A549 (cell line): ENCODE data around the gene TNFSF4. TPM values are rescaled to one million over a fixed set of nuclear protein-coding genes. Genes with fewer than 3 reads are reported as not detected.
A peak's percentile ranks its signal among the peaks of the same experiment; 100 is the strongest.
"Not testable (repeated sequence)": the region's sequence is repeated elsewhere in the genome, so short reads cannot be mapped to it uniquely, and the experiment has no call there.

Source experiments
- ATAC-seq, 2 experiments: fragments of 200-7000 bp in 1 of 2; fragments of >200 bp in 1 of 2; cut with Nextera tagmentation in 1 of 2; cut with Tn5 transposase in 1 of 2; 3 replicates each; pipeline versions ENCODE4 v1.8.0 to v1.9.1; 2018 to 2020; ENCODE audit warnings: mild to moderate bottlenecking in 1 of 2, moderate library complexity in 1 of 2
- CTCF ChIA-PET: fragments of 300-600 bp; sonication (Branson Sonifier 250); formaldehyde crosslinking; extraction: SDS; loops from one replicate; lab custom pipeline; 2021; ENCODE audit warnings: antibody characterized with exemption, inconsistent platforms; lab: Yijun Ruan, JAX
- POLR2A ChIA-PET: fragments of 350-600 bp; formaldehyde crosslinking; extraction: SDS; loops from one replicate; lab custom pipeline; 2021; ENCODE audit warnings: antibody characterized with exemption, inconsistent platforms; lab: Yijun Ruan, JAX
- DNase-seq, 2 experiments: peaks; one replicate each; pipeline versions ENCODE4 v3.0.0 to v3.0.0-alpha.2; 2011 to 2016; ENCODE audit warnings: low read depth in 1 of 2, low spot score in 1 of 2
- FAIRE-seq: peaks from 2 replicates; lab custom pipeline; 2011; peaks lifted over from hg19 to GRCh38; lab: Jason Lieb, UNC
- H3K27ac ChIP-seq, 2 experiments: fragments of >200 bp; sonication (Bioruptor Twin); formaldehyde crosslinking; 3 replicates each; pipeline ENCODE4 v1.5.1; 2016 to 2017
- H3K4me1 ChIP-seq: fragments of >200 bp; sonication (Bioruptor Twin); formaldehyde crosslinking; 3 replicates; pipeline ENCODE4 v1.6.1; 2016
- H3K4me2 ChIP-seq: fragments of >200 bp; sonication (Bioruptor Twin); formaldehyde crosslinking; 3 replicates; pipeline ENCODE4 v1.6.1; 2016
- H3K4me3 ChIP-seq: fragments of >200 bp; sonication (Bioruptor Twin); formaldehyde crosslinking; 3 replicates; pipeline ENCODE4 v1.5.1; 2016
- H3K9me3 ChIP-seq: fragments of >200 bp; sonication (Bioruptor Twin); formaldehyde crosslinking; 3 replicates; pipeline ENCODE4 v1.6.1; 2016
- BCL3 ChIP-seq: fragments of >200 bp; sonication (Bioruptor Twin); formaldehyde crosslinking; IDR thresholded peaks from 3 replicates; pipeline ENCODE4 v1.6.1; 2016
- CBX2 ChIP-seq: fragments of 200-600 bp; sonication (generic); IDR thresholded peaks from 2 replicates; pipeline ENCODE4 v1.6.1; 2016; ENCODE audit warnings: low read depth, mild to moderate bottlenecking, borderline replicate concordance
- CHD2 ChIP-seq: fragments of 150-350 bp; IDR thresholded peaks from 2 replicates; pipeline ENCODE4 v1.6.1; 2014; ENCODE audit warnings: low read length; ENCODE audit not compliant: partially characterized antibody
- CHD4 ChIP-seq: fragments of 200-600 bp; sonication (generic); IDR thresholded peaks from 2 replicates; pipeline ENCODE4 v1.6.1; 2016; ENCODE audit warnings: antibody characterized with exemption, mild to moderate bottlenecking, borderline replicate concordance
- GATA3 ChIP-seq: IDR thresholded peaks from 2 replicates; pipeline ENCODE4 v1.6.1; 2012; ENCODE audit warnings: borderline replicate concordance
- HDAC2 ChIP-seq: fragments of 200-600 bp; sonication (generic); IDR thresholded peaks from 2 replicates; pipeline ENCODE4 v1.6.1; 2016
- HMGXB4 ChIP-seq: fragments of 250-450 bp; sonication (Bioruptor Pico); IDR thresholded peaks from 2 replicates; pipeline ENCODE4 v1.5.0; 2021; ENCODE audit warnings: mild to moderate bottlenecking, moderate library complexity, borderline replicate concordance
- HOXB5 ChIP-seq: fragments of 250-450 bp; sonication (Bioruptor Pico); IDR thresholded peaks from 2 replicates; pipeline ENCODE4 v1.5.0; 2020; ENCODE audit warnings: mild to moderate bottlenecking, moderate library complexity
- KDM1A ChIP-seq: fragments of 200-600 bp; sonication (generic); IDR thresholded peaks from 2 replicates; pipeline ENCODE4 v1.6.1; 2016; ENCODE audit warnings: low read depth, mild to moderate bottlenecking
- KDM5A ChIP-seq: fragments of 200-600 bp; sonication (generic); IDR thresholded peaks from 2 replicates; pipeline ENCODE4 v1.6.1; 2016; ENCODE audit warnings: antibody characterized with exemption, mild to moderate bottlenecking
- MAFK ChIP-seq: fragments of 450-650 bp; IDR thresholded peaks from 2 replicates; pipeline ENCODE4 v1.6.1; 2014; ENCODE audit not compliant: partially characterized antibody
- NPAS2 ChIP-seq: fragments of 250-450 bp; sonication (Bioruptor Pico); IDR thresholded peaks from 2 replicates; pipeline ENCODE4 v1.8.0; 2022; ENCODE audit warnings: mild to moderate bottlenecking, moderate library complexity, borderline replicate concordance
- PHF8 ChIP-seq: fragments of 200-600 bp; sonication (generic); IDR thresholded peaks from 2 replicates; pipeline ENCODE4 v1.6.1; 2016; ENCODE audit warnings: low read depth, mild to moderate bottlenecking, antibody characterized with exemption, moderate library complexity, borderline replicate concordance
- POLR2A ChIP-seq: IDR thresholded peaks from 2 replicates; pipeline ENCODE4 v1.6.1; 2012; ENCODE audit warnings: mild to moderate bottlenecking, low read length
- RFX5 ChIP-seq: fragments of 450-650 bp; IDR thresholded peaks from 2 replicates; pipeline ENCODE4 v1.7.1; 2014; ENCODE audit warnings: antibody characterized with exemption, mild to moderate bottlenecking, moderate library complexity
- ZNF302 ChIP-seq: fragments of 250-450 bp; sonication (Bioruptor Pico); IDR thresholded peaks from 2 replicates; pipeline ENCODE4 v1.9.0; 2021; ENCODE audit warnings: inconsistent platforms, mild to moderate bottlenecking, moderate library complexity
- ZSCAN20 ChIP-seq: fragments of 250-450 bp; sonication (Bioruptor Pico); IDR thresholded peaks from 2 replicates; pipeline ENCODE4 v1.8.0; 2022; ENCODE audit warnings: mild to moderate bottlenecking, moderate library complexity
- WGBS: methylation state at CpG from one replicate; pipeline ENCODE4 v1.1.6; 2017; ENCODE audit errors: missing lambda C conversion rate; 5-methylcytosine and 5-hydroxymethylcytosine counted together
- polyA plus RNA-seq, 4 experiments: library from polyadenylated mRNA; depleted of rRNA in 3 of 4; stranded (reverse); fragments of >200 nt; fragmentation: RNase III in 1 of 4; extraction: RNeasy Plus Mini Kit Qiagen cat#74134 plus additional on column Dnase treatment in 1 of 4; gene quantifications; 2 replicates in 3 of 4; 3 replicates in 1 of 4; pipeline ENCODE4 v1.2.3, GENCODE V29; 2011 to 2017
- TF ChIP-seq, protein P1 (sequence below): fragments of >200 bp; sonication (Bioruptor Twin); formaldehyde crosslinking; IDR thresholded peaks from 3 replicates; pipeline ENCODE4 v1.5.1; 2016
- TF ChIP-seq, protein P2 (sequence below): fragments of 450-650 bp; IDR thresholded peaks from 2 replicates; pipeline ENCODE4 v1.6.1; 2014; ENCODE audit warnings: antibody characterized with exemption

TNFSF4 gene
- polyA plus RNA-seq, 2 of the 4 experiments (the other 2 are of a cell fraction), result 0.06 to 0.27 TPM

DNA sequence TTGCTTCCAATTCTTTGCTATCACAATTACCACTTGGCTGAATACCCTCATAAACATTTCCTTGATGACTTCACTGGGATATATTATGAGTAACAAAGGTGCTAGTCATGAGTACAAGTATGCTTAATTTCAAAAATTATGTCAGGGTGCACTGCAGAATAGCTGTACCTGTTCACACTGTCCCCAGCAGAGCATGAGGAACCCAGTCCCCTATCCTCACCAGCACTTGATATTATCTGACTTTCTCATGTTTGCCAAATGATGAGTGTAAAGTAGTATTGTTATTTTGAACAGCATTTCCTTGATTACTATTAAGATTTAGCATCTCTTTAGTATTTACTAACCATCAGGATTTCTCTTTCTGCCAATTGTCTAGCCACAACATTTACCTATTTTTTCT lies 33.5 kb upstream of the TNFSF4 start:
- POLR2A ChIA-PET, result no interaction called here
- no peak overlapping the region for H3K4me2 ChIP-seq
- DNase-seq (no peak), FAIRE-seq (no peak)
- TF ChIP-seq PHF8 (no peak), KDM1A (no peak), POLR2A (no peak), HMGXB4 (no peak), BCL3 (no peak), KDM5A (no peak), HOXB5 (no peak), HDAC2 (no peak), CBX2 (no peak), GATA3 (no peak), ZSCAN20 (CRISPR knock-in tag) (no peak), ZNF302 (CRISPR knock-in tag) (no peak), CHD4 (no peak), CHD2 (no peak)
- TF ChIP-seq, protein P1, sequence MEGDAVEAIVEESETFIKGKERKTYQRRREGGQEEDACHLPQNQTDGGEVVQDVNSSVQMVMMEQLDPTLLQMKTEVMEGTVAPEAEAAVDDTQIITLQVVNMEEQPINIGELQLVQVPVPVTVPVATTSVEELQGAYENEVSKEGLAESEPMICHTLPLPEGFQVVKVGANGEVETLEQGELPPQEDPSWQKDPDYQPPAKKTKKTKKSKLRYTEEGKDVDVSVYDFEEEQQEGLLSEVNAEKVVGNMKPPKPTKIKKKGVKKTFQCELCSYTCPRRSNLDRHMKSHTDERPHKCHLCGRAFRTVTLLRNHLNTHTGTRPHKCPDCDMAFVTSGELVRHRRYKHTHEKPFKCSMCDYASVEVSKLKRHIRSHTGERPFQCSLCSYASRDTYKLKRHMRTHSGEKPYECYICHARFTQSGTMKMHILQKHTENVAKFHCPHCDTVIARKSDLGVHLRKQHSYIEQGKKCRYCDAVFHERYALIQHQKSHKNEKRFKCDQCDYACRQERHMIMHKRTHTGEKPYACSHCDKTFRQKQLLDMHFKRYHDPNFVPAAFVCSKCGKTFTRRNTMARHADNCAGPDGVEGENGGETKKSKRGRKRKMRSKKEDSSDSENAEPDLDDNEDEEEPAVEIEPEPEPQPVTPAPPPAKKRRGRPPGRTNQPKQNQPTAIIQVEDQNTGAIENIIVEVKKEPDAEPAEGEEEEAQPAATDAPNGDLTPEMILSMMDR, result no peak
- TF ChIP-seq, protein P2, sequence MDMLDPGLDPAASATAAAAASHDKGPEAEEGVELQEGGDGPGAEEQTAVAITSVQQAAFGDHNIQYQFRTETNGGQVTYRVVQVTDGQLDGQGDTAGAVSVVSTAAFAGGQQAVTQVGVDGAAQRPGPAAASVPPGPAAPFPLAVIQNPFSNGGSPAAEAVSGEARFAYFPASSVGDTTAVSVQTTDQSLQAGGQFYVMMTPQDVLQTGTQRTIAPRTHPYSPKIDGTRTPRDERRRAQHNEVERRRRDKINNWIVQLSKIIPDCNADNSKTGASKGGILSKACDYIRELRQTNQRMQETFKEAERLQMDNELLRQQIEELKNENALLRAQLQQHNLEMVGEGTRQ, result no peak
- TF ChIP-seq, all 56 proteins: peak for 0
- Histone ChIP-seq H3K9me3 (peaks cover 19% of the 10 kb centered on the region), H3K27ac (no peak overlapping the region), H3K4me3 (no peak overlapping the region), H3K4me1 (no peaks in the 10 kb centered on the region)
- no peak for ATAC-seq
- CTCF ChIA-PET, result no interaction called here

DNA sequence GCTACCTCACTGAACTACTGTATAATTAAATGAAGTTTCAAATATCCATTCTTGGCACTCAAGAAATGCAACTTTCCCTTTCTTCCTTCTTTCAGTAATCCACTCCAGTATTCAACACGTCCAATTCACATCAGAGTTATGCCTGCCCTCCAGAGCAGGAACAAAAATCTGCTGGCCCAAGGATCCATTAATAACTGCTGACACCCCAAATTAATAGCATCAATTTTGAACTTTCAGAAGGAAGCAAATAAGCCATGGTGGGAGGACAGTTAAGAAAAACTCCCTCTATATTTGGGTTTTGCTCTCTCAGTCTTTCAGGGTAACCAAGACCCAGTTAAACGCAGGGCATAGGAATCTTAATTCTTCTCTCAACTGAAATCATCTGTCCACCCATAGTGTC lies 31.9 kb upstream of the TNFSF4 start:
- WGBS, result 32% methylated on average over 2 of the region's 2 CpGs
- Histone ChIP-seq H3K4me3 (no peak overlapping the region), H3K9me3 (peaks cover 19% of the 10 kb centered on the region), H3K4me1 (no peaks in the 10 kb centered on the region), H3K27ac (no peak overlapping the region), H3K4me2 (no peak overlapping the region)
- POLR2A ChIA-PET, result no interaction called here
- no peak for ATAC-seq
- DNase-seq, result no peak
- FAIRE-seq, result no peak
- CTCF ChIA-PET, result no interaction called here
- TF ChIP-seq MAFK (peak; percentile 59), HOXB5 (no peak)

DNA sequence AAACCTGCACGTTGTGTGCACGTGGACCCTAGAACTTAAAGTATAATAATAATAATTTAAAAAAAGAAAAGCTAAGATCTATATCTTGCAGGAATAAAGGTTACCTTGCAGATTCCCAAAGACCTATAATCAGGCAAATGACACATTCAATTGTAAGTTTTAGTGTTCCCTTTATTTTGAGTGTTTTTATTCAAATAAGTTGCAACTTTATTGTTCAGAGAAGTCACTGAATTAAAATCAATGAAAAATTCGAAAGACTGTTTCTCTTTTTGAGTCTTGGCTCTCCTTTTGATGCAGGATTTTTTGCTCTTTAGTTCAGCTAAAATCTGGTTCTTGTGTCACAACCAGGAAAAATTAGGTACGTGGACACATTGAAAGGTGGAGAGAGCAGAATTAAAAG lies 27.8 kb upstream of the TNFSF4 start:
- Histone ChIP-seq H3K4me3 (no peak overlapping the region), H3K4me2 (no peak overlapping the region), H3K27ac (no peak overlapping the region), H3K4me1 (no peaks in the 10 kb centered on the region), H3K9me3 (no peaks in the 10 kb centered on the region; the same call in 2 of the 3 replicates)
- ChIA-PET CTCF (interaction anchor here (1.3 kb wide), 2 partner anchors 18 to 492 kb away, joined by 3 to 4 read pairs; no protein-coding TSS in a partner anchor), POLR2A (no interaction called here)
- FAIRE-seq (no peak), ATAC-seq (no peak), DNase-seq (no peak)
- no peak for TF ChIP-seq NPAS2 (CRISPR knock-in tag)
- no peak for TF ChIP-seq RFX5
- 64% methylated on average over 4 of the region's 4 CpGs for WGBS

DNA sequence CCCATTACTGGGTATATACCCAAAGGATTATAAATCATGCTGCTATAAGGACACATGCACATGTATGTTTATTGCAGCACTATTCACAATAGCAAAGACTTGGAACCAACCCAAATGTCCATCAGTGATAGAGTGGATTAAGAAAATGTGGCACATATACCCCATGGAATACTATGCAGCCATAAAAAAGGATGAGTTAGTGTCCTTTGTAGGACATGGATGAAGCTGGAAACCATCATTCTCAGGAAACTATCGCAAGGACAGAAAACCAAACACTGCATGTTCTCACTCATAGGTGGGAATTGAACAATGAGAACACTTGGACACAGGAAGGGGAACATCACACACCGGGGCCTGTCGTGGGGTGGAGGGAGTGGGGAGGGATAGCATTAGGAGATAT lies 27.3 kb upstream of the TNFSF4 start:
- H3K4me1 ChIP-seq, H3K9me3 ChIP-seq, H3K4me3 ChIP-seq, POLR2A ChIA-PET, ATAC-seq, H3K27ac ChIP-seq, DNase-seq, FAIRE-seq, H3K4me2 ChIP-seq: not testable (repeated sequence)
- CTCF ChIA-PET, result interaction anchor here (1.3 kb wide), 1 partner anchor 17 kb away, joined by 3 read pairs; no protein-coding TSS in a partner anchor
- WGBS, result 58% methylated on average over 3 of the region's 3 CpGs

GRCh38 chr1:173229031-173229430 lies 21.9 kb upstream of the TNFSF4 start:
- H3K4me3 ChIP-seq, H3K9me3 ChIP-seq, ATAC-seq, H3K27ac ChIP-seq, H3K4me1 ChIP-seq, FAIRE-seq, H3K4me2 ChIP-seq, POLR2A ChIA-PET, DNase-seq: not testable (repeated sequence)
- CTCF ChIA-PET, result interaction anchor here (1.0 kb wide), 1 partner anchor 487 kb away, joined by 3 read pairs; no protein-coding TSS in a partner anchor
- WGBS, result 83% methylated on average over 3 of the region's 3 CpGs
